ENCODE measurements around the gene RNF224.
A peak's percentile ranks its signal among the peaks of the same experiment; 100 is the strongest.

Gene RNF224

GRCh38 chr9:137227054-137227852 is at the start of gene RNF224:
TSS of gene RNF224 (plus strand) at chr9:137227502. CDS start at chr9:137228336, 834 bp downstream.
- DNase-seq: peak; percentile 18

- no peak for DNase-seq
These were observed 48.9 kb upstream of the RNF224 start for GRCh38 chr9:137178201-137178938.

- DNase-seq: no peak
These were observed 48.2 kb upstream of the RNF224 start for GRCh38 chr9:137178939-137179630.

- DNase-seq: no peak
These were observed 47.5 kb upstream of the RNF224 start for GRCh38 chr9:137179761-137180160.

GRCh38 chr9:137180491-137180890 is 46.8 kb upstream of the RNF224 start:
- no peak for DNase-seq

GRCh38 chr9:137181680-137182079 is 45.6 kb upstream of the RNF224 start:
- no peak for DNase-seq

GRCh38 chr9:137182836-137183235 is 44.5 kb upstream of the RNF224 start:
- no peak for DNase-seq

- no peak for DNase-seq
These were observed 43.2 kb upstream of the RNF224 start for GRCh38 chr9:137183980-137184595.

GRCh38 chr9:137184881-137185660 is 42.2 kb upstream of the RNF224 start:
- no peak for DNase-seq

GRCh38 chr9:137185921-137186320 is 41.4 kb upstream of the RNF224 start:
- no peak for DNase-seq

GRCh38 chr9:137186385-137186784 is 40.9 kb upstream of the RNF224 start:
- DNase-seq: no peak

- DNase-seq: no peak
These were observed 39.9 kb upstream of the RNF224 start for GRCh38 chr9:137187386-137187785.

- no peak for DNase-seq
These were observed 39.2 kb upstream of the RNF224 start for GRCh38 chr9:137188086-137188489.

GRCh38 chr9:137188490-137189296 is 38.6 kb upstream of the RNF224 start, which contains the start of the genes ANAPC2 and SSNA1:
TSS of gene ANAPC2 (minus strand) at chr9:137188560. CDS start at chr9:137188532, 28 bp downstream.
TSS of gene SSNA1 (plus strand) at chr9:137188676. CDS start at chr9:137188727, 51 bp downstream.
- peak; percentile 44 for DNase-seq

- no peak for DNase-seq
These were observed 37.7 kb upstream of the RNF224 start for GRCh38 chr9:137189297-137190295.

GRCh38 chr9:137190315-137190856 is 36.9 kb upstream of the RNF224 start:
- no peak for DNase-seq

- no peak for DNase-seq
These were observed 36.1 kb upstream of the RNF224 start for GRCh38 chr9:137191245-137191644.

GRCh38 chr9:137191691-137192447 is 35.4 kb upstream of the RNF224 start:
- DNase-seq: no peak

- DNase-seq: no peak
These were observed 34.9 kb upstream of the RNF224 start for GRCh38 chr9:137192448-137192780.

All from NCI-H2227 treated with DMSO at 0.1 percent for 48 hours (cell line).